Head of caudate nucleus (tissue), 42 donors: ENCODE data around the gene KLRG1.
A peak's percentile ranks its signal among the peaks of the same experiment; 100 is the strongest.

ENCODE experiments used
- DNase-seq, 42 donors: peaks; one replicate each; pipeline versions ENCODE4 v3.0.0 to v3.0.0-alpha.2; 2020 to 2021; ENCODE audit warnings: mixed read lengths in 7 of 42
- intact Hi-C: fragments of 100-400 bp; cut with DNase I; formaldehyde crosslinking; loops from one replicate; pipeline ENCODE4 v1.15.0; 2022

The KLRG1 gene

GRCh38 chr12:8970432-8970831, 18.9 kb upstream of the KLRG1 start:
- intact Hi-C loops, result no loop called here
- DNase-seq, result no peak

- intact Hi-C loops, result no loop called here
- DNase-seq, result no peak
Observed at GRCh38 chr12:8980137-8980536, 9.2 kb upstream of the KLRG1 start.

GRCh38 chr12:8985213-8985754, 4.1 kb upstream of the KLRG1 start:
- intact Hi-C loops, result no loop called here
- DNase-seq, result no peak

- intact Hi-C loops, result no loop called here
- DNase-seq, result no peak
Observed at GRCh38 chr12:8987163-8987562, 2.2 kb upstream of the KLRG1 start.

- DNase-seq, result no peak
- intact Hi-C loops, result no loop called here
Observed at GRCh38 chr12:8987685-8988084, 1.7 kb upstream of the KLRG1 start.

- intact Hi-C loops, result no loop called here
- DNase-seq, result no peak
Observed at GRCh38 chr12:8991371-8992345, 2.3 kb downstream of the KLRG1 start.

GRCh38 chr12:8993827-8994226, 4.5 kb downstream of the KLRG1 start:
- DNase-seq, result no peak
- intact Hi-C loops, result no loop called here

- intact Hi-C loops, result no loop called here
- DNase-seq, result no peak
Observed at GRCh38 chr12:8995021-8995775, 5.9 kb downstream of the KLRG1 start.

- no peak for DNase-seq
- intact Hi-C loops, result no loop called here
Observed at GRCh38 chr12:8996682-8997405, 7.5 kb downstream of the KLRG1 start.

- intact Hi-C loops, result no loop called here
- DNase-seq, result no peak
Observed at GRCh38 chr12:9001233-9001632, 11.9 kb downstream of the KLRG1 start.

- no peak for DNase-seq
- intact Hi-C loops, result no loop called here
Observed at GRCh38 chr12:9002335-9002734, 13.0 kb downstream of the KLRG1 start.

GRCh38 chr12:9022592-9022991, 33.2 kb downstream of the KLRG1 start:
- no peak for DNase-seq
- intact Hi-C loops, result no loop called here

GRCh38 chr12:9024512-9024911, 35.2 kb downstream of the KLRG1 start:
- DNase-seq, result no peak
- intact Hi-C loops, result no loop called here

GRCh38 chr12:9027161-9028059, 38.1 kb downstream of the KLRG1 start:
- intact Hi-C loops, result no loop called here
- DNase-seq, result no peak

GRCh38 chr12:9030776-9031175, 41.4 kb downstream of the KLRG1 start:
- intact Hi-C loops, result loop anchor here (10.0 kb wide), 1 partner anchor 356 kb away; no protein-coding TSS in a partner anchor

GRCh38 chr12:9032202-9032964, 43.0 kb downstream of the KLRG1 start:
- intact Hi-C loops, result loop anchor here (10.0 kb wide), 1 partner anchor 358 kb away; no protein-coding TSS in a partner anchor

More at GRCh38 chr12:9030776-9031175, 41.4 kb downstream of the KLRG1 start:
- DNase-seq, result no peak

GRCh38 chr12:9033265-9033887, 44.0 kb downstream of the KLRG1 start:
- DNase-seq, result peak in 1 of 42 donors; percentile 6
- intact Hi-C loops, result loop anchor here (10.0 kb wide), 1 partner anchor 359 kb away; no protein-coding TSS in a partner anchor

More at GRCh38 chr12:9032202-9032964, 43.0 kb downstream of the KLRG1 start:
- DNase-seq, result no peak
